ENCODE measurements around the gene TRIO.

TRIO gene

GRCh38 chr5:14364576-14365472 is 221.7 kb downstream of the TRIO start:
- CTCF ChIA-PET = interaction anchor here (0.6 to 4.3 kb wide), 7 partner anchors 10 to 373 kb away, joined by 3 to 25 read pairs (median 4); no protein-coding TSS in a partner anchor
- POLR2A ChIA-PET = no interaction called here
- DNase-seq (ENCODE audit: extremely low spot score) = no peak
- TF ChIP-seq CTCF (IDR thresholded peaks at IDR 0.05; ENCODE audit: control extremely low read depth, extremely low read depth, low read depth, missing control alignments) = peak; percentile 21

GRCh38 chr5:14365831-14366430 is 222.8 kb downstream of the TRIO start:
- no peak for DNase-seq (ENCODE audit: extremely low spot score)
- TF ChIP-seq CTCF (IDR thresholded peaks at IDR 0.05; ENCODE audit: control extremely low read depth, extremely low read depth, low read depth, missing control alignments) = no peak
- ChIA-PET CTCF (interaction anchor here (1.2 to 4.3 kb wide), 4 partner anchors 11 to 282 kb away, joined by 4 to 25 read pairs (median 11); no protein-coding TSS in a partner anchor), POLR2A (no interaction called here)

- no peak for DNase-seq (ENCODE audit: extremely low spot score)
- CTCF ChIA-PET = interaction anchor here (1.8 to 4.3 kb wide), 3 partner anchors 8 to 15 kb away, joined by 7 to 25 read pairs (median 9); no protein-coding TSS in a partner anchor
- POLR2A ChIA-PET = no interaction called here
- TF ChIP-seq CTCF (IDR thresholded peaks at IDR 0.05; ENCODE audit: control extremely low read depth, extremely low read depth, low read depth, missing control alignments) = no peak
Observed at GRCh38 chr5:14366763-14367162, 223.6 kb downstream of the TRIO start.

GRCh38 chr5:14367364-14367763 is 224.2 kb downstream of the TRIO start:
- POLR2A ChIA-PET = no interaction called here
- CTCF ChIA-PET = interaction anchor here (1.2 to 6.2 kb wide), 5 partner anchors 9 to 281 kb away, joined by 3 to 30 read pairs (median 9); no protein-coding TSS in a partner anchor
- DNase-seq (ENCODE audit: extremely low spot score) = no peak
- TF ChIP-seq CTCF (IDR thresholded peaks at IDR 0.05; ENCODE audit: control extremely low read depth, extremely low read depth, low read depth, missing control alignments) = no peak

- no peak for DNase-seq (ENCODE audit: extremely low spot score)
- TF ChIP-seq CTCF (IDR thresholded peaks at IDR 0.05; ENCODE audit: control extremely low read depth, extremely low read depth, low read depth, missing control alignments) = no peak
- ChIA-PET CTCF (interaction anchor here (2.4 to 6.2 kb wide), 2 partner anchors 18 to 278 kb away, joined by 15 to 30 read pairs; no protein-coding TSS in a partner anchor), POLR2A (no interaction called here)
Observed at GRCh38 chr5:14369780-14370179, 226.6 kb downstream of the TRIO start.

- DNase-seq (ENCODE audit: extremely low spot score) = no peak
Observed at GRCh38 chr5:14370386-14370785, 227.2 kb downstream of the TRIO start.

More at GRCh38 chr5:14370386-14370785, 227.2 kb downstream of the TRIO start:
- POLR2A ChIA-PET = no interaction called here
- CTCF ChIA-PET = interaction anchor here (6.2 kb wide), 1 partner anchor 278 kb away, joined by 30 read pairs; no protein-coding TSS in a partner anchor
- TF ChIP-seq CTCF (IDR thresholded peaks at IDR 0.05; ENCODE audit: control extremely low read depth, extremely low read depth, low read depth, missing control alignments) = no peak
